ENCODE measurements around the gene MPG. TPM values are rescaled to one million over a fixed set of nuclear protein-coding genes. Genes with fewer than 3 reads are reported as not detected.

Gene MPG
- total and polyA plus RNA-seq, 2 donors, result 58.8 to 89.6 TPM

DNA sequence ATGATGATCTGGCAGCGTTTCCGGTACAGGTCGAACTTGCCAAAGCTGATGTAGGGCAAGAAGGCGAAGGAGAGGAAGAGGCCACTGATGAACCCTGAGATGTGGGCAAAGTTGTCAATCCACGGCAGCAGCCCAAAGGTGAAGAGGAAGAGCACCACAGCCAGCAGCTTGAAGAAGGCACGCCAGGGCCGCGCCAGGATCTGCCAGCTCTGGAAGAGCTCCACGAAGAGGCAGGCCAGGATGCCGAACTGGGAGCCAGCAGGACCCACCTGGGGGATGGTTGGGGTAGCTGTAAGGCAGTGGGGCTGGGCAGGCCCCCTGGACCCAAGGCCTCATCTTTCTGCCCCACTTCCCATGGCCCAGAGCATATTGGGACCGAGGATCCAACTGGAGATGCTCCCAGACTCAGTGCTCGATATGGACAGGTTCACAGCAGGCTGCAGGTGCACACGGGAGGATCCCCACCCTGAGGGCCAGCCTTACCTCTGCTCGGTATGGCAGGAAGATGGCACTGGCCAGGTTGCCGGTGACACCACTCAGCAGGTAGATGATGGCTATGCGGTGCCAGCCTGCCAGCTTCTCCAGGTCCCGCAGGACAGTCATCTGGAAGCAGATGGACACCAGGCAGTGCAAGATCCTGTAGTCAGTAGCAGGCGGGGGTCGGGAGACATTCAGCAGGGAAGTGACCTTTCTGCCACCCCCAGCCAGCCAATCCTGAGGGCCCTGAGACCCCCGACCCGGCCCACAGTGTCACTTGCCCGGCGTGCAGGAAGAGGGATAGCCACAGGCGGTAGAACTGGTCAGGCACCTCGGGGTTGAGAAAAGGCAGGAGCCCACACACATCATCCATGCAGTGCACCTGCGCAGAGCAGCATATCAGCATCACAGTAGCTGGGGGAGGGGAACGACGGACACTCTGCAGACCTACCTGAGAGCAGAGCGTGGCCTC is 19.3 kb upstream of the MPG start:
- Histone ChIP-seq H3K4me3 (ENCODE audit: low read depth, low read length) (no peak overlapping the region), H3K36me3 (ENCODE audit: insufficient read depth) (peaks cover 2% of the 10 kb centered on the region), H3K27ac (ENCODE audit: low read depth) (no peak overlapping the region), H3K4me1 (ENCODE audit: insufficient read depth) (no peaks in the 10 kb centered on the region)
- 86% methylated on average over 29 of the region's 29 CpGs for WGBS
- no peak for DNase-seq (ENCODE audit: extremely low spot score)

- DNase-seq (ENCODE audit: extremely low spot score), result no peak
- Histone ChIP-seq H3K36me3 (ENCODE audit: insufficient read depth) (peaks cover 2% of the 10 kb centered on the region), H3K4me3 (ENCODE audit: low read depth, low read length) (no peak overlapping the region), H3K4me1 (ENCODE audit: insufficient read depth) (no peaks in the 10 kb centered on the region), H3K27ac (ENCODE audit: low read depth) (no peak overlapping the region)
- 89% methylated on average over 14 of the region's 14 CpGs for WGBS
Observed at GRCh38 chr16:59440-60059, 18.5 kb upstream of the MPG start.

DNA sequence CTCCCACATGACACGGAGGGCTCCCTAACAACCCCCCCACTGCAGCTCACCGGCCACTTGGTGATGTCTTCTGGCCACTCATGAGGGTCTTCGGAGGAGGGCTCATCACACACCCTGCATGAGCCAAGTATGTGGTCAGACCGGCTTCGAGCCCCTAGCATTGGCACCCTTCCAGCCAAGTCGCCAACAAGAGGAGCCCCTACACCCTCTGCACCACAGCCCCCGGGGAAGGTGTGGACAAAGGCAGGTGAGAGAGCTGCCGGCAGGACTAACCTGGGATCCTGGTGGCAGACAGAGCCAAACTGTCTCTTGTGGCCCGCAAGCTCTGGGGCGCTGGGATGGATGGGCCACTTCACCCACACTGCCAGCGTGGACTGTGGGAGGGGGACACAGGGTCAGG is 17.9 kb upstream of the MPG start:
- Histone ChIP-seq H3K4me1 (ENCODE audit: insufficient read depth) (no peaks in the 10 kb centered on the region), H3K36me3 (ENCODE audit: insufficient read depth) (peaks cover 2% of the 10 kb centered on the region), H3K4me3 (ENCODE audit: low read depth, low read length) (no peak overlapping the region), H3K27ac (ENCODE audit: low read depth) (no peak overlapping the region)
- DNase-seq (ENCODE audit: extremely low spot score), result no peak
- whole genome bisulfite sequencing, result 82% methylated on average over 11 of the region's 11 CpGs

GRCh38 chr16:60929-61878 is 16.8 kb upstream of the MPG start:
- WGBS, result 79% methylated on average over 89 of the region's 89 CpGs
- Histone ChIP-seq H3K27ac (ENCODE audit: low read depth) (no peak overlapping the region), H3K4me1 (ENCODE audit: insufficient read depth) (no peaks in the 10 kb centered on the region), H3K36me3 (ENCODE audit: insufficient read depth) (peaks cover 2% of the 10 kb centered on the region), H3K4me3 (ENCODE audit: low read depth, low read length) (no peak overlapping the region)
- no peak for DNase-seq (ENCODE audit: extremely low spot score)

DNA sequence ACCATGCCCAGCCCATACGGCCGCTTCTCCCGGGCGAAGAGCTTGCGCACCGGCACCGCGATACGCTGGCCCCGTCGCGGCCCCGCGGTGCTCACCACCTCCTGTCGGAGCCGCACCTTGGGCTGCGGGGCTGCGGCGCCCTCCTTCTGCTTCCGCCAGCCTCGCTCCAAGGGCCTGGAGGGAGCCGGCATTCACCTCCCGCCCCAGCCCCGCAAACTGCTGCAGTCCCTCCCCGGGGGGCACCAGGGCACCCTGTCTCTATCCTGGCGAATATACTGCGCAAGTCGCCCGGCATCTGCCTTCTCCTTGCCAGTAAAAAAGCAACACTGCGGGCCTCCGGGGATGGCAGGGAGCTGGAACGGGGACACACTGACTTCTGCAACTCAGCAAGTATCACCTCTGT is 16.1 kb upstream of the MPG start:
- Histone ChIP-seq H3K36me3 (ENCODE audit: insufficient read depth) (peaks cover 2% of the 10 kb centered on the region), H3K4me1 (ENCODE audit: insufficient read depth) (no peaks in the 10 kb centered on the region), H3K27ac (ENCODE audit: low read depth) (no peak overlapping the region), H3K4me3 (ENCODE audit: low read depth, low read length) (no peak overlapping the region)
- 90% methylated on average over 32 of the region's 32 CpGs for WGBS
- DNase-seq (ENCODE audit: extremely low spot score), result no peak

DNA sequence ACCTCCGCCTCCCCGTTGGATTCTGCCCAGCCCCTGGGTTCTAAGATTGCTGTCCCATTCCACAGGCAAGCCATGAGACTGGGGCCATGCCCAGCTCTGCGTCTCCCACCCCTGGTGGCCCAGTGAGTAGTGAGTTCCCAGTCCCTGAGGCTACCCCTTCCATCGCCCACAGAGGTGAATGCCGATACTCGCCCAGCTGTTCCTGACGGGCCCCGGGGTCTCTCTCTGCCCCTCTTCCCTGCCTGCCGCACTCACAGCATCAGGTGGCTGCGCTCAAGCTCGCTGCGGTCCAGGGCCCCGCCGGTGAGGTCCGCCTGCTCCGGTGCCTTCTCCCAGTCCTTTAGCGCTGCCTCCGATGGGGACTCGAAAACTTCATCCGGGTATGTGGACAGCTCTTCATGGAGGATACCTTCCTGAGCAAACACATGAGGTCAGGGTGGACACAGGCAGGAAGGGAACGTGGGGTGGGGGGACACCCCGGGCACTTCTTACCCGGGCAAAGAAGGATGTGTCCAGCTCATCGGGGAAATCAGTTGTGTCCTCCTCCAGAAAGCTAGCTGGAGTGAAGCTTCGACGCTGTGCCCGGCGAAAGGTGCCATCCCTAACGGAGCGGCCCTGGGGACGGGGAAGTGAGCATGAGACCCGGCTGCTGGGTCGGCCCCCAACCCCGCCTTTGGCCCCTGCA is 15.6 kb upstream of the MPG start:
- peaks cover 2% of the 10 kb centered on the region for H3K36me3 ChIP-seq (ENCODE audit: insufficient read depth)
- 94% methylated on average over 34 of the region's 34 CpGs for WGBS

DNA sequence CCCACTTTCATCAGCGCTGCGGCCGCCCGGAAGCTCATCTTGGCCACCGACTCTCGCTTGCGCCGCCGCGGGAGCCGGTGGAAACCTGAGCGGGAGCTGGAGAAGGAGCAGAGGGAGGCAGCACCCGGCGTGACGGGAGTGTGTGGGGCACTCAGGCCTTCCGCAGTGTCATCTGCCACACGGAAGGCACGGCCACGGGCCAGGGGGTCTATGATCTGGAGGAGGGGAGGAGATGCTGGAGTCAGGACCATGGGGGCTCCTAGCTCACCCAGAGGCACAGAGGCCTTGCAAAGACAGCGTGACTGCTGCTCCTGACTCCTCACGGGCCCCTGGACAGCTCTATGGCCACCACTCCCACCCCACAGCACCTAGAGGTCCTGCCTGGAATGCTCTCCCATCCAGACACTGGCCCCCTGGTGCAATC is 15.0 kb upstream of the MPG start:
- Histone ChIP-seq H3K36me3 (ENCODE audit: insufficient read depth) (peaks cover 2% of the 10 kb centered on the region), H3K27ac (ENCODE audit: low read depth) (no peak overlapping the region), H3K4me3 (ENCODE audit: low read depth, low read length) (no peak overlapping the region), H3K4me1 (ENCODE audit: insufficient read depth) (no peaks in the 10 kb centered on the region)
- DNase-seq (ENCODE audit: extremely low spot score), result no peak
- WGBS, result 96% methylated on average over 21 of the region's 21 CpGs

More for the DNA sequence above, 15.6 kb upstream of the MPG start:
- no peak overlapping the region for H3K4me3 ChIP-seq (ENCODE audit: low read depth, low read length)
- no peaks in the 10 kb centered on the region for H3K4me1 ChIP-seq (ENCODE audit: insufficient read depth)
- no peak overlapping the region for H3K27ac ChIP-seq (ENCODE audit: low read depth)
- DNase-seq (ENCODE audit: extremely low spot score), result no peak

DNA sequence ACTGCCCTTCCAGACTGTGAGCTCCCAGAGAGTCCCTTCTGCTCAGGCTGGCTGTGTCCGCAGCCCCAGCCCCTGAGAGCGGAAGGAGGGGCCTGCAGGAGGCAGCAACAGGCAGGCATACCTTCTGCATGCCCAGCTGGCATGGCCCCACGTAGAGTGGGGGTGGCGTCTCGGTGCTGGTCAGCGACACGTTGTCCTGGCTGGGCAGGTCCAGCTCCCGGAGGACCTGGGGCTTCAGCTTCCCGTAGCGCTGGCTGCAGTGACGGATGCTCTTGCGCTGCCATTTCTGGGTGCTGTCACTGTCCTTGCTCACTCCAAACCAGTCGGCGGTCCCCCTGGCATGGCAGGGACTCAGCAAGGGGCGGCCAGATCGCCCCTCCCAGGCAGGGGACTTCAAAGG is 14.6 kb upstream of the MPG start:
- no peak overlapping the region for H3K27ac ChIP-seq (ENCODE audit: low read depth)
- no peaks in the 10 kb centered on the region for H3K36me3 ChIP-seq (ENCODE audit: insufficient read depth)
- H3K4me3 ChIP-seq (ENCODE audit: low read depth, low read length), result no peak overlapping the region
- no peak for DNase-seq (ENCODE audit: extremely low spot score)
- H3K4me1 ChIP-seq (ENCODE audit: insufficient read depth), result no peaks in the 10 kb centered on the region
- 95% methylated on average over 16 of the region's 16 CpGs for WGBS

- 93% methylated on average over 25 of the region's 25 CpGs for WGBS
- DNase-seq (ENCODE audit: extremely low spot score), result no peak
- no peaks in the 10 kb centered on the region for H3K4me1 ChIP-seq (ENCODE audit: insufficient read depth)
- no peaks in the 10 kb centered on the region for H3K36me3 ChIP-seq (ENCODE audit: insufficient read depth)
- H3K4me3 ChIP-seq (ENCODE audit: low read depth, low read length), result no peak overlapping the region
- H3K27ac ChIP-seq (ENCODE audit: low read depth), result no peak overlapping the region
Observed at GRCh38 chr16:63998-64913, 13.8 kb upstream of the MPG start.

DNA sequence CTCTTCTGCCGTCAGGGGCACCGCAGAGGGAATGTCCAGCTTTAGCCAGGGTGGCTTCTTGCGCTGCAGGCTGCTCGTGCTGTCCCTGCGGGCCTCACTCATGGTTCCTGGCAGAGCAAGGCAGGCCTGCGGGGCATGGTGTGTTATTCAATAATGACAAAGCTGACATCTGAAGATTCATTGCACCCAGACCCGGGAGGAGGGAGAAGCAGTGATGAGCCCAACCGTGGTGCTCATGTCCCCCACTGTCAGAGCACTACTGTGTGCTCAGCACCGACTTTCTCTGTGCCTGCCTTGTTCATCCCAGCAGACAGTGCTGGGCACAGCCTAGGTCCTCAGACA is 13.1 kb upstream of the MPG start:
- H3K4me3 ChIP-seq (ENCODE audit: low read depth, low read length), result no peak overlapping the region
- H3K4me1 ChIP-seq (ENCODE audit: insufficient read depth), result no peaks in the 10 kb centered on the region
- no peaks in the 10 kb centered on the region for H3K36me3 ChIP-seq (ENCODE audit: insufficient read depth)
- H3K27ac ChIP-seq (ENCODE audit: low read depth), result no peak overlapping the region
- 88% methylated on average over 9 of the region's 9 CpGs for WGBS
- DNase-seq (ENCODE audit: extremely low spot score), result no peak

GRCh38 chr16:65745-66144 is 12.3 kb upstream of the MPG start:
- WGBS, result 18% methylated on average over 17 of the region's 17 CpGs
- no peak overlapping the region for H3K4me3 ChIP-seq (ENCODE audit: low read depth, low read length)
- H3K27ac ChIP-seq (ENCODE audit: low read depth), result no peak overlapping the region
- no peaks in the 10 kb centered on the region for H3K36me3 ChIP-seq (ENCODE audit: insufficient read depth)
- no peaks in the 10 kb centered on the region for H3K4me1 ChIP-seq (ENCODE audit: insufficient read depth)
- no peak for DNase-seq (ENCODE audit: extremely low spot score)
